Measurements from ENCODE around the gene SH3GL3. TPM values are rescaled to one million over a fixed set of nuclear protein-coding genes. Genes with fewer than 3 reads are reported as not detected.

The SH3GL3 gene
- polyA plus RNA-seq, 2 of the 4 experiments (the other 2 are of a cell fraction) = 0.19 to 0.21 TPM

GRCh38 chr15:83533410-83533962, 86.3 kb downstream of the SH3GL3 start (continued):
- TF ChIP-seq, protein P1, sequence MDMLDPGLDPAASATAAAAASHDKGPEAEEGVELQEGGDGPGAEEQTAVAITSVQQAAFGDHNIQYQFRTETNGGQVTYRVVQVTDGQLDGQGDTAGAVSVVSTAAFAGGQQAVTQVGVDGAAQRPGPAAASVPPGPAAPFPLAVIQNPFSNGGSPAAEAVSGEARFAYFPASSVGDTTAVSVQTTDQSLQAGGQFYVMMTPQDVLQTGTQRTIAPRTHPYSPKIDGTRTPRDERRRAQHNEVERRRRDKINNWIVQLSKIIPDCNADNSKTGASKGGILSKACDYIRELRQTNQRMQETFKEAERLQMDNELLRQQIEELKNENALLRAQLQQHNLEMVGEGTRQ (IDR thresholded peaks at IDR 0.05) = no peak
- TF ChIP-seq EHF (CRISPR knock-in tag; IDR thresholded peaks at IDR 0.05) = no peak

GRCh38 chr15:83537606-83538005, 90.5 kb downstream of the SH3GL3 start:
- no peak for ATAC-seq
- H3K4me3 ChIP-seq = no peak overlapping the region
- no peak for FAIRE-seq
- H3K27ac ChIP-seq = no peak overlapping the region
- no peak for TF ChIP-seq TP53 (CRISPR knock-in tag; IDR thresholded peaks at IDR 0.05)
- no peak for TF ChIP-seq HES2 (IDR thresholded peaks at IDR 0.05)
- no peak for TF ChIP-seq RNF2 (IDR thresholded peaks at IDR 0.05; ENCODE audit: borderline replicate concordance, low read depth)
- no peak for TF ChIP-seq ZFP36 (IDR thresholded peaks at IDR 0.05; ENCODE audit: borderline replicate concordance, partially characterized antibody)
- H3K4me1 ChIP-seq = no peaks in the 10 kb centered on the region
- POLR2A ChIA-PET = no interaction called here
- no peak for DNase-seq (ENCODE audit: low read depth in 1 of 2, low spot score in 1 of 2)
- CTCF ChIA-PET = no interaction called here
- WGBS (ENCODE audit: missing lambda C conversion rate) = 66% methylated on average over 2 of the region's 2 CpGs
- H3K9me3 ChIP-seq = no peaks in the 10 kb centered on the region
- H3K4me2 ChIP-seq = no peak overlapping the region

GRCh38 chr15:83538682-83539081, 91.5 kb downstream of the SH3GL3 start:
- TF ChIP-seq MAFK (IDR thresholded peaks at IDR 0.05; ENCODE audit: partially characterized antibody) = peak; percentile 90
- no peak for TF ChIP-seq CHD4 (IDR thresholded peaks at IDR 0.05; ENCODE audit: borderline replicate concordance)
- TF ChIP-seq RAD21 (conservative IDR thresholded peaks at IDR 0.05 in 1 of 2, IDR thresholded peaks at IDR 0.05 in 1 of 2) = no peak
- TF ChIP-seq ATOH8 (CRISPR knock-in tag; IDR thresholded peaks at IDR 0.05; ENCODE audit: low read depth) = no peak
- no peak for TF ChIP-seq HOXA7 (CRISPR knock-in tag; IDR thresholded peaks at IDR 0.05)
- TF ChIP-seq NR3C1 (IDR thresholded peaks at IDR 0.05) = no peak
- no peak for TF ChIP-seq POLR2A (IDR thresholded peaks at IDR 0.05; ENCODE audit: low read length)
- TF ChIP-seq, protein P2, sequence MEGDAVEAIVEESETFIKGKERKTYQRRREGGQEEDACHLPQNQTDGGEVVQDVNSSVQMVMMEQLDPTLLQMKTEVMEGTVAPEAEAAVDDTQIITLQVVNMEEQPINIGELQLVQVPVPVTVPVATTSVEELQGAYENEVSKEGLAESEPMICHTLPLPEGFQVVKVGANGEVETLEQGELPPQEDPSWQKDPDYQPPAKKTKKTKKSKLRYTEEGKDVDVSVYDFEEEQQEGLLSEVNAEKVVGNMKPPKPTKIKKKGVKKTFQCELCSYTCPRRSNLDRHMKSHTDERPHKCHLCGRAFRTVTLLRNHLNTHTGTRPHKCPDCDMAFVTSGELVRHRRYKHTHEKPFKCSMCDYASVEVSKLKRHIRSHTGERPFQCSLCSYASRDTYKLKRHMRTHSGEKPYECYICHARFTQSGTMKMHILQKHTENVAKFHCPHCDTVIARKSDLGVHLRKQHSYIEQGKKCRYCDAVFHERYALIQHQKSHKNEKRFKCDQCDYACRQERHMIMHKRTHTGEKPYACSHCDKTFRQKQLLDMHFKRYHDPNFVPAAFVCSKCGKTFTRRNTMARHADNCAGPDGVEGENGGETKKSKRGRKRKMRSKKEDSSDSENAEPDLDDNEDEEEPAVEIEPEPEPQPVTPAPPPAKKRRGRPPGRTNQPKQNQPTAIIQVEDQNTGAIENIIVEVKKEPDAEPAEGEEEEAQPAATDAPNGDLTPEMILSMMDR (IDR thresholded peaks at IDR 0.05) = no peak
- TF ChIP-seq NFE2L2 (conservative IDR thresholded peaks at IDR 0.05; ENCODE audit: low read length) = peak; percentile 84
- no peak for TF ChIP-seq EP300 (IDR thresholded peaks at IDR 0.05)
- ATAC-seq (no peak), FAIRE-seq (peak; percentile 81), DNase-seq (ENCODE audit: low read depth in 1 of 2, low spot score in 1 of 2) (no peak)
- ChIA-PET CTCF (no interaction called here), POLR2A (no interaction called here)
- Histone ChIP-seq H3K9me3 (no peaks in the 10 kb centered on the region), H3K4me1 (no peaks in the 10 kb centered on the region), H3K27ac (no peak overlapping the region), H3K4me2 (no peak overlapping the region), H3K4me3 (no peak overlapping the region)

DNA sequence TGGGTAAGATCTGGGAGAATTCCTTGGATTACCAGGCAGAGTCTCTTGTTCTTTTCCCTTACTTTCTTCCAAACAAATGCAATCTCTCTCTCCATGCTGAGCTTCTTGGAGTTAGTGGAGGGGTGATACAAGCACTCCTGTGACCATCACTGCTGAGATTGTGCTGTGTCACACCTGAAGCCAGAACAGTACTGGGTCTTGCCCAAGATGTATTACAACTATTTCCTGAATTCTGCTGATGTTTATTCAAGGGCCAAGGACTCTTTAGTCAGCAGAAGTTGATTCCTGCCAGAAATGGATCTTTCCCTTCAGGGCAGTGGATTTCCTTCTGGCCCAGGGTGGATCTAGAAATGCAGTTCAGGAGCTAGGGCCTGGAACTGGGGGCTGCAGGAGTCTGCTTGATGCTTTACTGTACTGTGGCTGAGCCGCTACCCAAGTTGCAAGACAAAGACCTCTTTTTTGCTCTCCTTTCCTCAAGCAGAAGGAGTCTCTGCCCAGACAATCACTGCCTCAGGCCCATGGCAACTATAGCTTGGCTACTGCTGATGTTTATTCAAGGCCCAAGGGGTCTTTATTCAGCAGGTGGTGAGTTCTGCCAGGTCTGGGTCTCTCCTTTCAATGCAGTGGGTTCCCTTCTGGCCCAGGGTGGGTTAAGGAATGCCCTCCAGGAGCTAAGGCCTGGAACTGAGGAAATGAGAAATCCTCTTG, 98.8 kb downstream of the SH3GL3 start:
- H3K9me3 ChIP-seq = no peaks in the 10 kb centered on the region
- ATAC-seq (no peak), DNase-seq (ENCODE audit: low read depth in 1 of 2, low spot score in 1 of 2) (no peak), FAIRE-seq (no peak)
- H3K4me2 ChIP-seq = no peak overlapping the region
- H3K4me1 ChIP-seq = no peaks in the 10 kb centered on the region
- H3K4me3 ChIP-seq = no peak overlapping the region
- no peak overlapping the region for H3K27ac ChIP-seq
- ChIA-PET CTCF (interaction anchor here (1.0 to 1.5 kb wide), 5 partner anchors 12 to 302 kb away, joined by 3 to 4 read pairs (median 3); no protein-coding TSS in a partner anchor), POLR2A (no interaction called here)
- WGBS (ENCODE audit: missing lambda C conversion rate) = 100% methylated on average over 1 of the region's 1 CpG
- TF ChIP-seq HEYL (CRISPR knock-in tag; IDR thresholded peaks at IDR 0.05) (no peak), EHF (CRISPR knock-in tag; IDR thresholded peaks at IDR 0.05) (no peak), TP53 (CRISPR knock-in tag; IDR thresholded peaks at IDR 0.05) (no peak), RCOR1 (IDR thresholded peaks at IDR 0.05; ENCODE audit: low read depth, low read length) (no peak), FOXS1 (CRISPR knock-in tag; IDR thresholded peaks at IDR 0.05) (no peak), MAZ (IDR thresholded peaks at IDR 0.05; ENCODE audit: borderline replicate concordance, low read depth, low read length) (no peak), ATOH8 (CRISPR knock-in tag; IDR thresholded peaks at IDR 0.05; ENCODE audit: low read depth) (no peak), NPAS2 (CRISPR knock-in tag; IDR thresholded peaks at IDR 0.05; ENCODE audit: borderline replicate concordance) (no peak)
- TF ChIP-seq, protein P3, sequence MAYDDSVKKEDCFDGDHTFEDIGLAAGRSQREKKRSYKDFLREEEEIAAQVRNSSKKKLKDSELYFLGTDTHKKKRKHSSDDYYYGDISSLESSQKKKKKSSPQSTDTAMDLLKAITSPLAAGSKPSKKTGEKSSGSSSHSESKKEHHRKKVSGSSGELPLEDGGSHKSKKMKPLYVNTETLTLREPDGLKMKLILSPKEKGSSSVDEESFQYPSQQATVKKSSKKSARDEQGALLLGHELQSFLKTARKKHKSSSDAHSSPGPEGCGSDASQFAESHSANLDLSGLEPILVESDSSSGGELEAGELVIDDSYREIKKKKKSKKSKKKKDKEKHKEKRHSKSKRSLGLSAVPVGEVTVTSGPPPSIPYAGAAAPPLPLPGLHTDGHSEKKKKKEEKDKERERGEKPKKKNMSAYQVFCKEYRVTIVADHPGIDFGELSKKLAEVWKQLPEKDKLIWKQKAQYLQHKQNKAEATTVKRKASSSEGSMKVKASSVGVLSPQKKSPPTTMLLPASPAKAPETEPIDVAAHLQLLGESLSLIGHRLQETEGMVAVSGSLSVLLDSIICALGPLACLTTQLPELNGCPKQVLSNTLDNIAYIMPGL (CRISPR knock-in tag; IDR thresholded peaks at IDR 0.05; ENCODE audit: borderline replicate concordance) = no peak
